ENCODE data around the gene PHF5A. TPM values are rescaled to one million over a fixed set of nuclear protein-coding genes. Genes with fewer than 3 reads are reported as not detected.

The PHF5A gene
- total and polyA plus RNA-seq, 2 donors (not counting 1 experiment from before 2014, with no cell fraction given), result 29.4 to 31.6 TPM

GRCh38 chr22:41446057-41446501 is 22.4 kb downstream of the PHF5A start:
- ChIA-PET POLR2A (interaction anchor here (0.5 to 6.9 kb wide), 27 partner anchors 18 to 589 kb away, joined by 3 to 88 read pairs (median 4); partner anchors contain the start of genes ACO2, CCDC134, DESI1 and PHF5A), CTCF (interaction anchor here (1.0 to 6.3 kb wide), 10 partner anchors 23 to 221 kb away, joined by 3 to 41 read pairs (median 5); partner anchors contain the start of genes ACO2 and PHF5A)
- Mint-ChIP-seq H3K27me3 (no peaks in the 10 kb centered on the region), H3K4me1 (peaks cover 37% of the 10 kb centered on the region), H3K27ac (peak overlapping the region; percentile 94), H3K4me3 (peak overlapping the region; percentile 99), H3K9me3 (ENCODE audit: insufficient read depth) (no peaks in the 10 kb centered on the region)
- no peak for ATAC-seq (ENCODE audit: low read depth)
- no peak for TF ChIP-seq CTCF (IDR thresholded peaks at IDR 0.05)
- no peak for TF ChIP-seq EZH2 (IDR thresholded peaks at IDR 0.05; ENCODE audit: borderline replicate concordance, insufficient read depth, low read depth, low read length, poor library complexity, severe bottlenecking)
- intact Hi-C loops (cut with micrococcal nuclease), result loop anchor here (2.0 to 10.0 kb wide), 3 partner anchors 55 to 591 kb away; partner anchors contain the start of genes DESI1, ST13, XPNPEP3 and XRCC6
- 0% methylated on average over 24 of the region's 34 CpGs for WGBS (ENCODE audit: insufficient coverage)
- peaks cover 8 to 25% of the 10 kb centered on the region in 2 donors for H3K4me1 ChIP-seq (ENCODE audit: control insufficient read depth in 2 of 2, insufficient read depth in 2 of 2, low read length in 2 of 2)
- peak overlapping the region; percentile 68 for H2AFZ ChIP-seq (ENCODE audit: insufficient read depth, low read depth, low read length, poor library complexity, severe bottlenecking)
- no peaks in the 10 kb centered on the region for H3K9me3 ChIP-seq (ENCODE audit: control extremely low read depth in 1 of 3, control insufficient read depth in 2 of 3, insufficient read depth in 1 of 3, low read length in 2 of 3)
- peak overlapping the region; percentile 97 to 98 for H3K27ac ChIP-seq (ENCODE audit: low read length in 2 of 2)
- peaks cover 55% of the 10 kb centered on the region for H3K79me2 ChIP-seq (ENCODE audit: control insufficient read depth, insufficient read depth, low read length)
- no peaks in the 10 kb centered on the region for H3K36me3 ChIP-seq (replicated peaks in 1 of 2; ENCODE audit: control extremely low read depth in 1 of 2, control insufficient read depth in 1 of 2, extremely low read depth in 1 of 2, insufficient read depth in 2 of 2, low read length in 1 of 2)
- peak overlapping the region; percentile 92 for H3K4me2 ChIP-seq (replicated peaks; ENCODE audit: low read depth, low read length, poor library complexity, severe bottlenecking)
- no peaks in the 10 kb centered on the region for H3K27me3 ChIP-seq (replicated peaks in 1 of 4; ENCODE audit: control extremely low read depth in 1 of 4, control insufficient read depth in 3 of 4, insufficient read depth in 4 of 4, low read length in 3 of 4)
- no peak for DNase-seq
- H4K20me1 ChIP-seq (ENCODE audit: control insufficient read depth, insufficient read depth, low read length, poor library complexity, severe bottlenecking), result peaks cover 34% of the 10 kb centered on the region
- peak overlapping the region; percentile 85 for H3K9ac ChIP-seq (ENCODE audit: low read length)
- peak overlapping the region; percentile 91 to 99 (median 97) for H3K4me3 ChIP-seq (ENCODE audit: control extremely low read depth in 1 of 5, extremely low read depth in 1 of 5, insufficient read depth in 1 of 5, low read depth in 2 of 5, low read length in 4 of 5)
